Gastroesophageal sphincter (tissue), 3 donors: ENCODE measurements around the gene GNPAT.

ENCODE experiments used
- CTCF ChIP-seq, 4 experiments: fragments of 200-600 bp in 2 of 4; fragments of 450-650 bp in 2 of 4; sonication (generic) in 1 of 4; IDR thresholded peaks; one replicate each; pipeline ENCODE4 v1.5.1; 2017 to 2019; ENCODE audit warnings: antibody characterized with exemption in 4 of 4, mild to moderate bottlenecking in 2 of 4, moderate library complexity in 2 of 4
- POLR2A ChIP-seq, 2 donors: fragments of 450-650 bp; IDR thresholded peaks; one replicate each; pipeline ENCODE4 v1.6.1; 2017; ENCODE audit warnings: antibody characterized with exemption in 2 of 2, mild to moderate bottlenecking in 2 of 2, moderate library complexity in 1 of 2
- POLR2AphosphoS5 ChIP-seq: sonication (generic); formaldehyde crosslinking; IDR thresholded peaks from one replicate; pipeline ENCODE4 v1.6.1; 2017; ENCODE audit warnings: antibody characterized with exemption

- no peak for TF ChIP-seq CTCF (IDR thresholded peaks at IDR 0.05)
- TF ChIP-seq POLR2A (IDR thresholded peaks at IDR 0.05) = no peak
- no peak for TF ChIP-seq POLR2AphosphoS5
These were observed 44.7 kb upstream of the GNPAT start for GRCh38 chr1:231196307-231196706.
